ENCODE results near the gene PTH1R. TPM values are rescaled to one million over a fixed set of nuclear protein-coding genes. Genes with fewer than 3 reads are reported as not detected.

PTH1R gene
- 10.3 TPM for total RNA-seq

DNA sequence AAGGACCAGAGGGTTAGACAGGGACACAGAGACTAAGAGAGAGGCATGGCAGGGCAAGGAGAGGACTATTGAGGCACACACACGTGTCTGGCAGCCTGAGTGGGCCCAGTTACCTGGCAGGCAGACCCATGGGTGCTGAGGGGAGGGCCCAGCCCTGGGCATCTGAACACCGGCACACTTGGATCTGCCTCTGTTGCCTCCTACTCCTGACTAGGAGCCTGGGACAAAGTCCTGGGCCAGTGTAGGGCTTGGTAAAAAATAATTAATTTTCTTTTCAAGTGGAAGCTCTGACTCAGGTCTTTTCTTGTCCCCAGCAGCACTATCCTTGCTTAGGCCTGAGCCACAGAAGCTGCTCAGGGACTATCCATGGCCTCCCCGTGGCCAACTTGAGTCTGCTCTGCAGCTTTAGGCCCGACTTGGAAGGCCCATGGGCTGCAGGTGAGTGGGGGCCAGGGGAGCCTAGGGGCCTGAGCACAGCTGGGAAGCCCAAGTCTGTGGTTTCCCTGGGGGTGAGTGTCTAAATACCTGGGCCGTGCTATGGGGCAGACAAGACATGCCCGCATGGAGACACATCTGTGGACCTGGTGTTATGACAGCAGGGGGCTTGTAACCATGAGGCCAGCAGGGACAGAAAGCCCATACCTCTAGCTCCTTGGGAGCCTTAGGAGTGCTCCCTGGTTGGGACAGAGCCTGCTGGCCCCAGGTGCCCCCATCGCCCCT lies at the start of gene PTH1R:
Gene PTH1R, plus strand, starts transcription at position 316 of the 720 bp plus-strand sequence. CDS start 5,839 bp downstream, outside the sequence.
- no peaks in the 10 kb centered on the region for H3K9me3 ChIP-seq
- DNase-seq (ENCODE audit: low spot score in 2 of 2) = no peak
- H3K4me3 ChIP-seq = no peak within 1 kb of the TSS
- H3K27me3 ChIP-seq = no peaks in the 10 kb centered on the region
- TF ChIP-seq, protein P1, sequence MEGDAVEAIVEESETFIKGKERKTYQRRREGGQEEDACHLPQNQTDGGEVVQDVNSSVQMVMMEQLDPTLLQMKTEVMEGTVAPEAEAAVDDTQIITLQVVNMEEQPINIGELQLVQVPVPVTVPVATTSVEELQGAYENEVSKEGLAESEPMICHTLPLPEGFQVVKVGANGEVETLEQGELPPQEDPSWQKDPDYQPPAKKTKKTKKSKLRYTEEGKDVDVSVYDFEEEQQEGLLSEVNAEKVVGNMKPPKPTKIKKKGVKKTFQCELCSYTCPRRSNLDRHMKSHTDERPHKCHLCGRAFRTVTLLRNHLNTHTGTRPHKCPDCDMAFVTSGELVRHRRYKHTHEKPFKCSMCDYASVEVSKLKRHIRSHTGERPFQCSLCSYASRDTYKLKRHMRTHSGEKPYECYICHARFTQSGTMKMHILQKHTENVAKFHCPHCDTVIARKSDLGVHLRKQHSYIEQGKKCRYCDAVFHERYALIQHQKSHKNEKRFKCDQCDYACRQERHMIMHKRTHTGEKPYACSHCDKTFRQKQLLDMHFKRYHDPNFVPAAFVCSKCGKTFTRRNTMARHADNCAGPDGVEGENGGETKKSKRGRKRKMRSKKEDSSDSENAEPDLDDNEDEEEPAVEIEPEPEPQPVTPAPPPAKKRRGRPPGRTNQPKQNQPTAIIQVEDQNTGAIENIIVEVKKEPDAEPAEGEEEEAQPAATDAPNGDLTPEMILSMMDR (IDR thresholded peaks at IDR 0.05) = no peak
- intact Hi-C loops (cut with DNase I) = no loop called here
- peaks cover 18 to 28% of the 10 kb centered on the region in 2 donors for H3K4me1 ChIP-seq
- peak within 1 kb of the TSS; percentile 3 to 21 for H3K27ac ChIP-seq
- H3K36me3 ChIP-seq = no peaks in the 10 kb centered on the region

DNA sequence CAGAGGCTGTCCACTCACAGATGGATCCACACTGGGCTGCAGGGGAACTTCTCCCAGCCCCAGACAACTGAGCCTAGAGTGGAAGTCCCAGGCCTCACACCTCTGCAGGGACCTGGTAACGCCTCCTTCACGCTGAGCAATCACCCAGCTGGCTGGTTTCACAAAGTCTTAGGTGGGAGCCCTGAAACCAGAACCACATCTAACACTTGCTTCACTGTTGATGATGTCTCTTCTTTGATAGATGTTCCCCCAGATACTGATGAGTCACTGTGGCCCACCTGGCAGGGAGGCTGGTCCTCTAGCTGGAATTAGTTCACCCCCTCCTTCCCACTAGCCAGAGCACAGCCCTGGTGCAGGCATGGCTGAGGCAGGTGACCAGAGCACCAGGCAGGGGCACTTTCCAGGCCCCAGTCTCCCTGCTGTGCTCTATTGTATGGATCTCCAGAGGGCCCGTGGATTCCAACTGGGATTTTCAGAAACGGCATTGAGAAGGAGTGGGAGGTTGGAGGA lies 47.8 kb upstream of the PTH1R start:
- intact Hi-C loops (cut with DNase I) = no loop called here
- no peak overlapping the region for H3K27ac ChIP-seq
- no peak for DNase-seq (ENCODE audit: low spot score in 2 of 2)
- H3K9me3 ChIP-seq = no peaks in the 10 kb centered on the region
- no peaks in the 10 kb centered on the region for H3K27me3 ChIP-seq
- no peaks in the 10 kb centered on the region for H3K4me1 ChIP-seq
- no peaks in the 10 kb centered on the region for H3K36me3 ChIP-seq
- no peak overlapping the region for H3K4me3 ChIP-seq
- TF ChIP-seq, protein P1 (IDR thresholded peaks at IDR 0.05) = no peak

DNA sequence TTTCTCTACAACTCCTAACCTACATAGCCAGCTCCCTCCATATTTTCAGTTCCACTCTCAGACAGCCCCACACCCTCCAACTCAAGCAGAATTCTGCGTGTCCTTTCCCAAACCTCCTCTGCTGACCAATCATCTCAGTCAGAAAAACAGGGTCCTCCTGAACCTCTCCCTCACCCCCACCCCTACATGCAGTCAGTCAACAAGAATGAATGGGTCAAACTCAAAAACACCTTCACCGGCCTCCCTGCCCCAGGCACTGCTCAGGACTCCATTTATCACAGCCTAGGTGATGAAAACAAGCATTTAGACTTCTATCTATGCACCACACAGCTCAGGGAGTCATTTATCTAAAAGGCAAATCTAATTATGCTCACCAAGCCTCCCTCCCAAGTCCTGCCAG lies 46.7 kb upstream of the PTH1R start:
- DNase-seq (ENCODE audit: low spot score in 2 of 2) = no peak
- Histone ChIP-seq H3K27me3 (no peaks in the 10 kb centered on the region), H3K9me3 (no peaks in the 10 kb centered on the region), H3K4me3 (no peak overlapping the region), H3K36me3 (no peaks in the 10 kb centered on the region), H3K4me1 (no peaks in the 10 kb centered on the region), H3K27ac (no peak overlapping the region)
- intact Hi-C loops (cut with DNase I) = no loop called here
- TF ChIP-seq, protein P1 (IDR thresholded peaks at IDR 0.05) = no peak

DNA sequence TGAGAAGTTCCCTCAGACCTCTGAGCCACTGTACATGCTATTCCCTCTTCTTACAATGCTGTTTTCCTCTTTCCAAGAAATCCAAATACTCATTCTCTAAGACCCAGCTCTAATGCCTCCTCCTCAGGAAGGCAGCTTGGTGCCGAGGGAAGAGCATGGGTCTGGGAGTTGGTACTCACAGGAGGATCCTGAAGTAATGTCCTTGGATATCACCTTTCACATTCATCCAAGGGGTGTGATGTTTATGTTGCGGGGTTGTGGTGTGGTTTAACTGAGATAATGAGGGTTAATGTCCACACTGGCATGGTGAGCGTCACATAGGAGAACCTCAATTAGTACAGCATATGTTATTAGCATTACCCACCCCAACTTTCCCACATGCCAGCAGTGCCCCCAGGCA lies 46.2 kb upstream of the PTH1R start:
- Histone ChIP-seq H3K4me3 (no peak overlapping the region), H3K4me1 (no peaks in the 10 kb centered on the region), H3K27me3 (no peaks in the 10 kb centered on the region), H3K9me3 (no peaks in the 10 kb centered on the region), H3K27ac (no peak overlapping the region), H3K36me3 (no peaks in the 10 kb centered on the region)
- DNase-seq (ENCODE audit: low spot score in 2 of 2) = no peak
- intact Hi-C loops (cut with DNase I) = no loop called here
- TF ChIP-seq, protein P1 (IDR thresholded peaks at IDR 0.05) = no peak

DNA sequence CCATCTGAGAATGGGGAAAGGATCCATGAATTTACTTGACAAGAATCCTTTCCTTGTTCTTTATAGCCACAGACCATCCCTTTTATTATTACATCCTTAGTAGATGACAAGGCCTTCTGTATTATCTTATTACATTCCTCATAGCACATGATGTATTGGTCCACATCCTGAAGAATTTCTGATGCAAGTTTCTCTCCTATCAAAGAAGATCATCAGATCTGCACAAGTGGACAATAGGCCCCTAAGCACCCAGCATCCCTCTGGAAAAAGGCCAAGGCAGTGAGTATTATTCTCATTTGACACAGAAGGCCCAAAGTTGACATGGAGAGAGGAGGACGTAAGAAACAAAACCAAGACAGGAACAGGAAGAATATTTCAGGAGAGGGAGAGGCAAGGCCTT lies 45.7 kb upstream of the PTH1R start:
- H3K27ac ChIP-seq = no peak overlapping the region
- no peaks in the 10 kb centered on the region for H3K9me3 ChIP-seq
- TF ChIP-seq, protein P1 (IDR thresholded peaks at IDR 0.05) = no peak
- intact Hi-C loops (cut with DNase I) = no loop called here
- no peaks in the 10 kb centered on the region for H3K27me3 ChIP-seq
- H3K4me1 ChIP-seq = no peaks in the 10 kb centered on the region
- H3K4me3 ChIP-seq = no peak overlapping the region
- no peak for DNase-seq (ENCODE audit: low spot score in 2 of 2)
- no peaks in the 10 kb centered on the region for H3K36me3 ChIP-seq
